Activated CD8-positive, alpha-beta memory T cell treated with anti-CD3 and anti-CD28 coated beads, Interleukin-2, amount 10 ng/mL, durations not matched to agents 7 days and 5 days (primary cell): ENCODE data around the gene ZNF581. TPM values are rescaled to one million over a fixed set of nuclear protein-coding genes. Genes with fewer than 3 reads are reported as not detected.

Experiments
- ATAC-seq: fragments of 150-1000 bp; cut with Tn5 transposase; one replicate; pipeline ENCODE4 v1.10.0; 2021; ENCODE audit warnings: moderate library complexity
- CTCF ChIA-PET: fragments of 350-600 bp; sonication (Branson Sonifier 250); formaldehyde crosslinking; loops from one replicate; lab custom pipeline; 2021; ENCODE audit warnings: antibody characterized with exemption; lab: Charles Lee
- DNase-seq: peaks from one replicate; pipeline ENCODE4 v3.0.0-alpha.2; 2020
- H3K27ac Mint-ChIP-seq: one replicate; pipeline ENCODE4 v1.8.0; 2021; ENCODE audit warnings: mild to moderate bottlenecking, mixed read lengths
- H3K27me3 Mint-ChIP-seq: one replicate; pipeline ENCODE4 v1.8.0; 2021; ENCODE audit warnings: mixed read lengths
- H3K36me3 Mint-ChIP-seq: one replicate; pipeline ENCODE4 v1.8.0; 2021; ENCODE audit warnings: mild to moderate bottlenecking, mixed read lengths
- H3K4me1 Mint-ChIP-seq: one replicate; pipeline ENCODE4 v1.8.0; 2021; ENCODE audit warnings: mixed read lengths
- H3K4me3 Mint-ChIP-seq: one replicate; pipeline ENCODE4 v1.8.0; 2021; ENCODE audit warnings: mild to moderate bottlenecking, moderate library complexity, mixed read lengths
- H3K9me3 Mint-ChIP-seq: one replicate; pipeline ENCODE4 v1.8.0; 2022; ENCODE audit warnings: low read depth, mixed read lengths
- total RNA-seq, 2 experiments: library from RNA; stranded (reverse); gene quantifications; one replicate each; pipeline ENCODE4 v1.2.3, GENCODE V29; 2021

ZNF581 gene
- total RNA-seq, 2 experiments from 2014 or later, result 23.7 to 25.4 TPM

GRCh38 chr19:55656988-55657747 is 13.7 kb downstream of the ZNF581 start:
- CTCF ChIA-PET, result interaction anchor here (0.5 to 2.3 kb wide), 13 partner anchors 14 to 553 kb away, joined by 3 to 14 read pairs (median 4); no protein-coding TSS in a partner anchor
- H3K27me3 Mint-ChIP-seq, result no peaks in the 10 kb centered on the region
- DNase-seq (no peak), ATAC-seq (no peak)
- peak overlapping the region; percentile 88 for H3K4me3 Mint-ChIP-seq
- no peaks in the 10 kb centered on the region for H3K9me3 Mint-ChIP-seq
- peak overlapping the region; percentile 95 for H3K27ac Mint-ChIP-seq
- H3K4me1 Mint-ChIP-seq, result peaks cover 43% of the 10 kb centered on the region
- peaks cover 47% of the 10 kb centered on the region for H3K36me3 Mint-ChIP-seq

GRCh38 chr19:55658846-55659459 is 15.5 kb downstream of the ZNF581 start:
- ATAC-seq (no peak), DNase-seq (no peak)
- CTCF ChIA-PET, result no interaction called here
- Mint-ChIP-seq H3K27ac (peak overlapping the region; percentile 68), H3K36me3 (peaks cover 62% of the 10 kb centered on the region), H3K9me3 (no peaks in the 10 kb centered on the region), H3K27me3 (no peaks in the 10 kb centered on the region), H3K4me3 (peak overlapping the region; percentile 1), H3K4me1 (peaks cover 46% of the 10 kb centered on the region)

- ATAC-seq, result no peak
- CTCF ChIA-PET, result no interaction called here
- Mint-ChIP-seq H3K36me3 (peaks cover 68% of the 10 kb centered on the region), H3K9me3 (no peaks in the 10 kb centered on the region), H3K27me3 (no peaks in the 10 kb centered on the region), H3K4me3 (no peak overlapping the region), H3K27ac (peak overlapping the region; percentile 68), H3K4me1 (peaks cover 46% of the 10 kb centered on the region)
- no peak for DNase-seq
These were observed 16.4 kb downstream of the ZNF581 start for GRCh38 chr19:55659822-55660221.

GRCh38 chr19:55660404-55660803 is 17.0 kb downstream of the ZNF581 start:
- ATAC-seq (no peak), DNase-seq (no peak)
- Mint-ChIP-seq H3K27me3 (no peaks in the 10 kb centered on the region), H3K9me3 (no peaks in the 10 kb centered on the region), H3K4me3 (no peak overlapping the region), H3K4me1 (peaks cover 46% of the 10 kb centered on the region), H3K27ac (no peak overlapping the region), H3K36me3 (peaks cover 69% of the 10 kb centered on the region)
- CTCF ChIA-PET, result no interaction called here

GRCh38 chr19:55660991-55661390 is 17.5 kb downstream of the ZNF581 start:
- Mint-ChIP-seq H3K9me3 (no peaks in the 10 kb centered on the region), H3K4me1 (peaks cover 44% of the 10 kb centered on the region), H3K27ac (no peak overlapping the region), H3K36me3 (peaks cover 67% of the 10 kb centered on the region), H3K27me3 (no peaks in the 10 kb centered on the region), H3K4me3 (no peak overlapping the region)
- ATAC-seq (no peak), DNase-seq (no peak)
- CTCF ChIA-PET, result no interaction called here

GRCh38 chr19:55661826-55662225 is 18.4 kb downstream of the ZNF581 start:
- CTCF ChIA-PET, result no interaction called here
- H3K27me3 Mint-ChIP-seq, result no peaks in the 10 kb centered on the region
- H3K9me3 Mint-ChIP-seq, result no peaks in the 10 kb centered on the region
- H3K27ac Mint-ChIP-seq, result no peak overlapping the region
- H3K4me1 Mint-ChIP-seq, result peaks cover 36% of the 10 kb centered on the region
- DNase-seq, result no peak
- H3K4me3 Mint-ChIP-seq, result no peak overlapping the region
- no peak for ATAC-seq
- H3K36me3 Mint-ChIP-seq, result peaks cover 63% of the 10 kb centered on the region

- ATAC-seq (no peak), DNase-seq (no peak)
- peaks cover 57% of the 10 kb centered on the region for H3K36me3 Mint-ChIP-seq
- no peak overlapping the region for H3K27ac Mint-ChIP-seq
- CTCF ChIA-PET, result interaction anchor here (1.0 kb wide), 1 partner anchor 31 kb away, joined by 3 read pairs; no protein-coding TSS in a partner anchor
- no peaks in the 10 kb centered on the region for H3K9me3 Mint-ChIP-seq
- no peaks in the 10 kb centered on the region for H3K27me3 Mint-ChIP-seq
- H3K4me1 Mint-ChIP-seq, result peaks cover 16% of the 10 kb centered on the region
- H3K4me3 Mint-ChIP-seq, result no peak overlapping the region
These were observed 20.5 kb downstream of the ZNF581 start for GRCh38 chr19:55663846-55664536.

GRCh38 chr19:55666343-55667005 is 23.0 kb downstream of the ZNF581 start:
- Mint-ChIP-seq H3K4me3 (no peak overlapping the region), H3K36me3 (peaks cover 55% of the 10 kb centered on the region), H3K27me3 (no peaks in the 10 kb centered on the region), H3K4me1 (peaks cover 19% of the 10 kb centered on the region), H3K27ac (no peak overlapping the region), H3K9me3 (no peaks in the 10 kb centered on the region)
- no peak for ATAC-seq
- no peak for DNase-seq
- CTCF ChIA-PET, result no interaction called here

- no peak overlapping the region for H3K27ac Mint-ChIP-seq
- no peaks in the 10 kb centered on the region for H3K9me3 Mint-ChIP-seq
- H3K27me3 Mint-ChIP-seq, result no peaks in the 10 kb centered on the region
- ATAC-seq, result no peak
- peaks cover 51% of the 10 kb centered on the region for H3K36me3 Mint-ChIP-seq
- H3K4me1 Mint-ChIP-seq, result peaks cover 15% of the 10 kb centered on the region
- no peak overlapping the region for H3K4me3 Mint-ChIP-seq
- CTCF ChIA-PET, result no interaction called here
- no peak for DNase-seq
These were observed 23.5 kb downstream of the ZNF581 start for GRCh38 chr19:55667006-55667381.

- Mint-ChIP-seq H3K9me3 (no peaks in the 10 kb centered on the region), H3K36me3 (peaks cover 53% of the 10 kb centered on the region), H3K4me1 (peaks cover 19% of the 10 kb centered on the region), H3K4me3 (no peak overlapping the region), H3K27ac (no peak overlapping the region), H3K27me3 (no peaks in the 10 kb centered on the region)
- ATAC-seq (no peak), DNase-seq (no peak)
- CTCF ChIA-PET, result interaction anchor here (1.3 kb wide), 1 partner anchor 13 kb away, joined by 4 read pairs; the partner anchor contains the start of gene U2AF2
These were observed 24.1 kb downstream of the ZNF581 start for GRCh38 chr19:55667511-55667910.

GRCh38 chr19:55667958-55668357 is 24.5 kb downstream of the ZNF581 start:
- DNase-seq, result no peak
- H3K27me3 Mint-ChIP-seq, result no peaks in the 10 kb centered on the region
- no peak for ATAC-seq
- CTCF ChIA-PET, result interaction anchor here (1.3 kb wide), 1 partner anchor 13 kb away, joined by 4 read pairs; the partner anchor contains the start of gene U2AF2
- no peak overlapping the region for H3K27ac Mint-ChIP-seq
- peaks cover 16% of the 10 kb centered on the region for H3K4me1 Mint-ChIP-seq
- H3K36me3 Mint-ChIP-seq, result peaks cover 48% of the 10 kb centered on the region
- no peaks in the 10 kb centered on the region for H3K9me3 Mint-ChIP-seq
- H3K4me3 Mint-ChIP-seq, result no peak overlapping the region

- peaks cover 44% of the 10 kb centered on the region for H3K36me3 Mint-ChIP-seq
- CTCF ChIA-PET, result interaction anchor here (0.6 to 1.3 kb wide), 3 partner anchors 14 to 201 kb away, joined by 3 to 4 read pairs (median 3); partner anchors contain the start of gene U2AF2
- ATAC-seq (no peak), DNase-seq (no peak)
- no peaks in the 10 kb centered on the region for H3K9me3 Mint-ChIP-seq
- no peak overlapping the region for H3K4me3 Mint-ChIP-seq
- no peak overlapping the region for H3K27ac Mint-ChIP-seq
- H3K4me1 Mint-ChIP-seq, result peaks cover 20% of the 10 kb centered on the region
- H3K27me3 Mint-ChIP-seq, result no peaks in the 10 kb centered on the region
These were observed 25.3 kb downstream of the ZNF581 start for GRCh38 chr19:55668603-55669348.
